ENCODE results near the gene TRAPPC14.
"Not testable (repeated sequence)": the region's sequence is repeated elsewhere in the genome, so short reads cannot be mapped to it uniquely, and the experiment has no call there.

TRAPPC14 gene

DNA sequence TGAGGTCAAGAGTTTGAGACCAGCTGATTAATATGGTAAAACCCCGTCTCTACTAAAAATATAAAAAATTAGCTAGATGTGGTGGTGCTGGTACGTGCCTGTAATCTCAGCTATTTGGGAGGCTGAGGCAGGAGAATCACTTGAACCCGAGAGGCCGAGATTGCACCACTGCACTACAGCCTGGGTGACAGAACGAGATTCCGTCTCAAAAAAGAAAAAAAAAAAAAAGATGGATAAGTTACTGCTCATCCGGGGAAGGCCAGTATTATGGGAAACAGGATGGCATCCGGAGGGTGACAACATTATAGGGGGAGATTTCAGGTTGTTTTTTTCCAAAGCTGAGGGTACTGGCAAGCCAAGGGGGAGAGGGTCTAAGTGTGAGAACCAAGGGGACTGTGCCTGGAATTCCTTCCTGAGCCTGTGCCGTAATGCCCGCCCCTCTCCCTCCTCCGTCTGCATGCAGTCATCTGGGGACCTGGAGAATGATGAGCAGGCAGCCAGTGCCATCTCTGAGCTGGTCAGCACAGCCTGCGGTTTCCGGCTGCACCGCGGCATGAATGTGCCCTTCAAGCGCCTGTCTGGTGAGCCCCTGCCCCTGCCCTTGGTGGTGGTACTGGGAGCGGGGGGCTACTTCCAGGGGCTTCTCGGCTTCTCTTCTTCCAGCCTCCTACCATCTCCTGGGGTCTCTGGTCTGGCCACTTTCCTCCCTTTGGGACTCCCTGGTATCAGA, 5.4 kb downstream of the TRAPPC14 start:
- no peak for DNase-seq

DNA sequence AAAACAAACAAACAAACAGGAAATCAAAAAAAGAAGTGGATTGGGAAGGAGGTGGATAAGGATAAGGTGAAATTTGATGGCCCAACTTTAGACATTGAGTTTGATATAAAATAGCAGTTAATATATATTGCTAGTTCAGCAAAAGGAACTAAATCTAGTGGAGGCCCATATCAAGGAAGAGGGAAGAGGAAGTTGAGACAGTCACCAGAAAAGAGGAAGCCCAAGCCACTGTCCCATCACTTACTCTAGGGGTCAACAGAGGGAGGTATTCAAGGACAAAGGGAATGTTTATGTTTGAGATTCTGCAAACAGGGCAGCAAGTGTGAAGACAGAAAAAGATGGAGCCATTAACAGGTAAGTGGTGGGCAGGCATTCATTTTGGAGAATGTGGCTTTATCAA, 6.1 kb downstream of the TRAPPC14 start:
- DNase-seq: no peak

DNA sequence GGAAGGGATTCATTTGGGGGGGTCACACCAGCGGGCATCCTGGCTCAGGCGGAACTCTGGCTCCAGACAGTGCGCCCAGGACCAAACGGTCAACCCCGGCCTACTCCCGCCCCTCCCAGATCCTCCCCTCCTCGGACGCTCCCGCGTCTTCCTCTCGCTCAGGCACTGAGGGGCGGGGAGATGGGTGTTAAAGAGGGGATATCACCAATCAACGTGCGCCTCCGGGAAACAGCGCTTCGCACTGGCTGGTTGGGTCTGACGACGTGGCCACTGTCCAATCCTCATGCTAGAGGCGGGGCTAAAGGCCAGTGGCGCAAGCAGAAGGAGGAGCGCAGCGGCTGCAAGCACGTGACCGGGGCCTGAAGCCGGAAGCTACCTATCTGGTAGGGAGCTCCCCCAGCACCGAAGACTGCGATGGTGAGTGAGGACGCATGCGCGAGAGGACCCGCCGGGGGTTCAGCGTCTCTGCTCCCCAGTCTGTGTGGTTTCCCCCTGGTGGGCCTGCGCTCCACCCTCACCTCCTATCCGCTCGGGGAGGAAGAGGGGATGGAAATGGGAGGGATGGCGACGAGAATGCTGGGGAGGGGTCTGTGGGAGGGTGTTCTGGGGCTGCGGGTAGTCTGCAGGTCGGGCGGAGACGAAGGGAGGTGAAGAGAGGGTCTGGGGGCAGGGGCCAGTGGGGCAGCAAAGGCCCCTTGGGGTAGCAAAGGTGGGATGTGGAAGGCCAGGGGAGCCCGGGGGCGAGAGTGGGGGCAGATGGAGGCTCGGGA, 9.8 kb downstream of the TRAPPC14 start, which contains the start of gene LAMTOR4:
Gene LAMTOR4 (plus strand): TSS at position 360 of the 770 bp plus-strand sequence. CDS start 55 bp downstream, at position 415.
- peak; percentile 91 for DNase-seq

DNA sequence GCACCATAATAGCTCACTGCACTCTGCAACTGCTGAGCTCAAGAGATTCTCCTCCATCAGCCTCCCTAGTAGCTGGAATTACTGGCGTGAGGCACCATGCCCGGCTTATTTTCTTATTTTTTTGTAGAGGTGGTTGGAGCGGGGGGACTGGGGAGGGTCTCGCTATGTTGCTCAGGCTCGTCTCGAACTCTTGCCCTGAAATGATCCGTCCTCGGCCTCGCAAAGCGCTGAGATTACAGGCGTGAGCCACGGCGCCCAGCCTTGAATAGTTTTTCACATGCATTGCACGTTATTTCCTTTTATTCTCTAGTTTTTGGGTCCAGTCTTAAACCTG, 10.3 kb downstream of the TRAPPC14 start:
- DNase-seq: no peak

DNA sequence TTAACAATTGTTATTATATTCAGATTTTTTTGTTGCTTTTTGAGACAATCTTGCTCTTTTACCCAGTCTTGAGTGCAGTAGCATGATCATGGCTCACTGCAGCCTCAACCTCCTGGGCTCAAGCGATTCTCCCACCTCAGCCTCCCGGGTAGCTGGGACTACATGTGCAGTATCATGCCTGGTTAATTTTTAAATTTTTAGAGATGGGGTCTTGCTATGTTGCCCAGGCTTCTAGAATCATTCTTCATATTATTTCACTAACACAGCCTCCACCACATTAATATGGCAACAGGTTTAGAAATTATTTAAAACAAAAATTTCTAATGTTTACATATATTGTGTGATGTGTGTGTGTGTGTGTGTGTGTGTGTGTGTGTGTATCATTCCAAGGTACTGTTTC, 11.2 kb downstream of the TRAPPC14 start:
- DNase-seq: no peak

DNA sequence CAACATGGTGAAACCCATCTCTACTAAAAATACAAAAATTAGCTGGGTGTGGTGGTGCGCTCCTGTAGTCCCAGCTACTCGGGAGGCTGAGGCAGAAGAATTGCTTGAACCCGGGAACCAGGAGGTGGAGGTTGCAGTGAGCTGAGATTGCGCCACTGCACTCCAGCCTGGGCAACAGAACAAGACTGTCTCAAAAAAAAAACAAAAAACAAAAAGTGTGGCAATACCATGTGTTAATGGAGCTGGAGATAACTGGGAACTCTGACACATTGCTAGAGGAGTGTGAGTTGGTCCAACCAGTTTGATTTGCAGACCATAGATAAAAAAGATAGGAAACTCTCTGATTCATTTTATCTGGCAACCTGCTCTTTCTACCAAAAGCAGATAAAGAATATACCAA, 12.2 kb downstream of the TRAPPC14 start:
- not testable (repeated sequence) for DNase-seq

DNA sequence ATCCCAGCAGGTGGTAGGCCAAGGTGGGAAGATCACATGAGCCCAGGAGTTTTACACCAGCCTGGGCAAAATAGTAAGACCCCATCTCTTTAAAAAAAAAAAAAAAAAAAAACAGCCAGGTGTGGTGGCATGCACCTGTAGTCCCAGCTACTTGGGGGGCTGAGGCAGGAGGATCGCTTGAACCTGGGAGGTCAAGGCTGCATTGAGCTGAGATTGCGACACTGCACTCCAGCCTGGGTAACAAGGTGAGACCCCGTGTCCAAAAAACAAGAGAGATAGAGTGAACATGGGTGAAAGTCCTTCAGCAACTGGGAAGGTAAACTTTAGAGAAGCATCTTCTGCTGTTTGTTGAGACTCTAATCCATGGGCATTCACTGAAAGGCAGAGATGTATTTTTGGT, 16.1 kb downstream of the TRAPPC14 start:
- no peak for DNase-seq

DNA sequence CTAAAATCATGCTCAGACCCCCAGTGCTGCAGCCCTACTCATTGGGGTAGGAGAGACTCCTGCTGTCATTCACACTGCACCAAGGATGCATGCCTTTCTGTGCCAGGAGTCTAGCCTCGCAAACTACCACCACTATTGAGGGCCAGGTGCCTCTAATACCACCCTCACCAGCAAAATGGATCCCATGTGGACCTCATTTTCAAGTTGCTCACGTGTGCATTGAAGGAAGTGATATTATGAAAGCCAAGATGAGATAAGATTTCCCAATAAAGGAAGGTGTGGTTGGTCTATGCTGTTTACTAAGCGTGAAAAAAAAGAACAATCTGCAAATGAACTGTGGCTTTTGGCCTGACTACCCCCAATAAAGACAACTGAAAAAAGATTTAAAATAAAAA, 17.0 kb downstream of the TRAPPC14 start:
- DNase-seq: no peak

DNA sequence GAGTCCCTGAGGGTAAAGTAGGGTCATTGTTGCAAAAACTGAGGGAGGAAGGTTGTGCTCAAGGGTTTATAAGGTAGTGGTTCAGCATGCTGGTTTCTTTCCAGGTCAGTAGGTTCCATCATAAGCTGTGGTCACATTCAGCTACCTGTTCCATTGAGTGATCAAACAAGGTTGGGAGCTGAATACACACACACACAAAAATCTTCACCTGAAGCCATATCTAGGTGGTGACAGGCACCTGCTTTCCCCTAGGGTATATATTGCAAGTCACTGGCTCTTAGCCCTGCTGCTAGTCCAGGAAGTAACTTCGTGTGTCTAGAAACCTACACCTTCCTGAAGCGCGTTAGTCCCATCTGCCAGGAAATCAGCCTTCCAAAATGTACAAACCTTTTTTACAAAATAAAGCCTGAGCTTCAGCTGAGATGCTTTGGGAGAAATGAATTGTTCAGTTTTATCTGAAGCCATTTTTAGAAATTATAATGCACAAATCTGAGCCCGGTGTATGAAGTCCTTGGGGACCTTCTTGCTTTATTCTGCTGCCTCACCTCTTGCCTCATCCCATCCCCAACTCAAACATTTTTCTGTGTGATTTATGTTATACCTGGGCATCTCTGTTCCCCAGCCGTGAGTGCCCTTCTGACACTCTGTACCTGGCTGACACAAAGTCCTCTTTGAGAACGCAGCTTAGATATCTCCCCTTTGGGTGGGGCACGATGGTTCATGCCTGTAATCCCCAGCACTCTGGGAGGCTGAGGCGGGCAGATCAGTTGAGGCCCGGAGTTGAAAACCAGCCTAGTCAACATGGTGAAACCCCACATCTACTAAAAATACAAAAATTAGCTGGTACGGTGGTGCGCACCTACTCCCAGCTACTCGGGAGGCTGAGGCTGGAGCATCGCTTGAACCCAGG, 20.4 kb downstream of the TRAPPC14 start:
- DNase-seq: no peak

DNA sequence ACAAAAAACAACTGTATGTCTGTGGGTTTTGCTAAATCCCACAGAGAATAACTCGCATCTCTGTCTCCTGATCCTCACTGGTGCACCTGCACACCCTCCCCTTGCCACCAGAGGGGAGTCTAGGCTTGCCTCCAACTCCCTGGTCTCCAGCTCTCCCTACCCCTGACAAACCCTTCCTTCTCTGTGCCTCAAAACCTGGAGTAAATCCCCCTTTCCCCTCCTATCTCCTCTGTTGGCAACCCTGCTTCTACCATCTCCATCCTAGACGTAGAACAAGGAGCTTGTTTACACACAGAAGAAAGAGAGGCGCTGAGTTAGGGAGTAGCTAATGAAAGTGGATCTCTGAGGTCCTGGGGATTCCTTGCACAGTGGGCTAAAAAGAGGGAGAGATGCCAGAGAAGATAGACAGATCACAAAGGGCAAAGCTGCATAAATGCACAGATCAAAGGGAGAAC, 25.8 kb downstream of the TRAPPC14 start:
- peak; percentile 46 for DNase-seq

DNA sequence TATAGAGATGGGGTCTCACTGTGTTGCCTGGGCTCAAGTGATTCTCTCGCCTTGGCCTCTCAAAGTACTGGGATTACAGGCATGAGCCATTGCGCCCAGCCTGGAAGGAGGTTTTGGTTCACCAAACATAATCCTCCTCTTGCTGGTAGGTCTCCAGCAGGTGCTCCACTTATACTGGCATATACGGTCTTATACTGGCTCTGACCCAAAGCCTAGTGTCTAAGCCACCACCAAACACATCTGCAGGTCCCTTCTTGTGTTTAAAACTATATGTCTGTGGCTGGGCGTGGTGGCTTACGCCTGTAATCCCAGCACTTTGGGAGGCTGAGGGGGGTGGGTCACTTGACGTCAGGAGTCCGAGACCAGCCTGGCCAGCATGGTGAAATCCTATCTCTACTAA, 26.4 kb downstream of the TRAPPC14 start:
- DNase-seq: no peak

DNA sequence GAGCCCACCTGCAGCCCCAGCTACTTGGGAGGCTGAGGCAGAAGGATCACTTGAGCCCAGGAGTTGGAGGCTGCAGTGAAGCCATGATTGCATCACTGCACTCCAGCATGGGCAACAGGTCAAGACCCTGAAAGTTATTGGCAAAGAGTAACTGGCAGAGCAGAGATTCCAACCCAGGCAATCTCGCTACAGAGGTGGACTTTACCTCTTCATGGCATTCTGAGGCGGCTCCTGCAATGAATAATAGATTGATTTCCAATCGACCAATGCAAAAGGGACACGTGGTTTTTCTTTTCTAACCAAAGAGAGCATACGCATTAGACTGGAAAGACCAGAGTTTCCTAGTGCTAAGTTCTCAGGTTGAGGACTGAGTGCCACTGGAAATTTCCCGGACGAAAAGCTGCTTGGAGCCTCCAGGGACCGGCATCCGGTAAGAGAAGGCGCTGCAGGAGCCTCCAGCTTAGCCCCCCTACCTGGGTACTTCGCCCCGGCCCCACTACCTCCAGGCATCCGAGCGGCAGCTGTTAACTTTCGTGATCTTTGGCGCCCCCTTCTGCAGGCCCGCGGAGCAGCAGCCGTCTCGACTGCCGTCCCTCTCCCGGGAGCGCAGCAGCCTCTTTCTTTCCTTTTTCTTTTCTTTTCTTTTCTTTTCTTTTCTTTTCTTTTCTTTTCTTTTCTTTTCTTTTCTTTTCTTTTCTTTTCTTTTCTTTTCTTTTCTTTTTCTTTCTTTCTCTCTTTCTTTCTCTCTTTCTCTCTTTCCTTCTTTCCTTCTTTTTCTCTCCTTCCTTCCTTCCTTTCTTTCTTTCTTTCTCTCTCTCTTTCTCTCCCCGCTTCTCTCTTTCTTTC, 27.7 kb downstream of the TRAPPC14 start:
- DNase-seq: peak; percentile 29

DNA sequence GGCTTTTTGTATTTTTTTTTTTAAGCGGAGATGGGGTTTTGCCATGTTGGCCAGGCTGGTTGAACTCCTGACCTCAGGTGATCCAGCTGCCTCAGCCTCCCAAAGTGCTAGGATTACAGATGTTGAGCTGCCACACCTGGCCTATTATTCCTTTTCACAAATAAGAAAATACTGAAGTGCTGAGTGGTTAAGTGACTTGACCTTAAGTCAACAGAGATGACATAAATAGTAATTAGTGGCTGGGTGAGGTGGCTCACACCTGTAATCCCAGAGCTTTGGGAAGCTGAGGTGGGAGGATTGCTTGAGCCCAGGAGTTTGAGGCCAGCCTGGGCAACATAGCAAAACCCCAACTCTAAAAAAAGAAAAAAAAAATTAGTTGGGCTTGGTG, 28.3 kb downstream of the TRAPPC14 start:
- DNase-seq: not testable (repeated sequence)

DNA sequence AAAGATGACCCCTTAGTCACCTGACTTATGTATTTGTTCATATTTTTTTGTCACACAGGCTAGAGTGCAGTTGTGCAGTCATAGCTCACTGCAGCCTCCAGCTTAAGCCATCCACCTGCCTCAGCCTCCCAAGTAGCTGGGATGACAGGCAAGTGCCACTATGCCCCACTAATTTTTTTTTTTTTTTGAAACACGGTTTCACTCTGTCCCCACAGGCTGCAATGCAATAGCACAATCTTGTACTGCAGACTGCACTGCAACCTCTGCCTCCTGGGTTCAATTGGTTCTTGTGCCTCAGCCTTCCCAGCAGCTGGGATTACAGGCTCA, 29.9 kb downstream of the TRAPPC14 start:
- DNase-seq: no peak

DNA sequence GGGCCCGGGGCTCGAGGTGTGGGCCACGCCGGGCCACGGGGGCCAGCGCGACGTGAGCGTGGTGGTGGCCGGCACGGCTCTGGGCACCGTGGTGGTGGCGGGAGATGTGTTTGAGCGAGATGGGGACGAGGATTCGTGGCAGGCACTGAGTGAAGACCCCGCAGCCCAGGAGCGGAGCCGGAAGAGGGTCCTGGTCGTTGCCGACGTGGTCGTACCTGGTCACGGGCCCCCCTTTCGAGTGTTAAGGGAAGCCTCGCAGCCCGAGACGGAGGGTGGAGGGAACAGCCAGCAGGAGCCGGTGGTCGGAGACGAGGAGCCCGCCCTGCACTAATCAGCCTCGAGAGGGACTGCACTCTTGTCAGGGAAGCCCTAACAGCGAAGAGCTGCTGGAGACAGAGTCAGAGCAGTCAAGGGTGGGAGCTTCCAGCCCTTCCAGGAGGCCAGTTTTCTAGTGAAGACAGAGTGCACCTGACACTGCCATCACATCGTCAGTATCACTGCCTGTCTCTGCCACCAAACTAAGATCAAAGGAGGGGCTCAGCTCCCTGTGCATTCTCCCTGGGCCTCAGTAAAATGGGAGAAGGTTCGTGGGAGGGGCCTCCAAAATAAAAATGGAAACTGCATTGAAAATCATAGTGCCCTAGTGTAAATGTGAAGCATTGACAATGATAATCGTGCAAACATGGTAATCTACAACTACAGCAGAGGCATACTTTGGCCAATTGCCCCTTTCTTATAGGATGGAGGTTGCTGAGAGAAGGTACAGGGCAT, 30.5 kb downstream of the TRAPPC14 start:
- no peak for DNase-seq

DNA sequence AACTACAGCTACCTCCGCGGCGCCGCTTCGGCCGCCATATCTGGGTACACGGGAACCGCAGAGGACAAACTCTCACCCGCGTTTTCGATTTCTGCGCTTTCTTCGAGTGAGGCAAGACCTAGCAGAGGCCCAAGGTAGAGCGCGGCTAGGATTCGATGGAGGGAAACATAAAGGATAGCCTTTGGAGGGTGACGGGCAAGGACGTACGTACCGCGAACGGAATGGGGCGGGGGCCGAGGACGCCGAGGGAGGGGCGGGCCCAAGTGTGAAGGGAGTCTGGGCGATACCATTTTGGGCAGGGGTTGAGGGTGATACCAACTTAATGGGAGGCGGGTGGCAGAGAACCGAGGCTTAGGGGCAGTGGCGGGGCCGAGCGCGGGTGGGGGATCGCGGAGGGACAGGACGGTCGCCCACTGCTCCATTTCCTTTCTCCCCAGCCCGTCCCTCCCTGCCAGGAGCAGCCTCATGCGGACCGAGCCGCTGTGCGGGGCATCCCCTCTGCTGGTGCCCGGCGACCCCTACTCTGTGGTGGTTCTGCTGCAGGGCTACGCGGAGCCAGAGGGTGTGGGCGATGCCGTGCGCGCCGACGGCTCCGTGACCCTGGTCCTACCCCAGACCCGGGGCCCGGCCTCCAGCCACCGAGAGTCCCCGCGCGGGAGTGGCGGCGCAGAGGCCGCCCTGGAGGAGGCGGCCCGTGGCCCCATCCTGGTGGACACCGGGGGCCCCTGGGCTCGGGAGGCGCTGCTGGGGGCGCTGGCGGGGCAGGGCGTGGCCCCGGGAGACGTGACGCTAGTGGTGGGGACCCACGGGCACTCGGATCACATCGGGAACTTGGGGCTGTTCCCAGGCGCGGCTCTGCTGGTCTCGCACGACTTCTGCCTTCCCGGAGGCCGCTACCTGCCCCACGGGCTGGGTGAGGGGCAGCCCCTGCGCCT, 31.3 kb downstream of the TRAPPC14 start, which contains the start of gene MBLAC1:
Gene MBLAC1 (plus strand): TSS at position 37 of the 935 bp plus-strand sequence. CDS start 429 bp downstream, at position 466.
- DNase-seq: peak; percentile 76

DNA sequence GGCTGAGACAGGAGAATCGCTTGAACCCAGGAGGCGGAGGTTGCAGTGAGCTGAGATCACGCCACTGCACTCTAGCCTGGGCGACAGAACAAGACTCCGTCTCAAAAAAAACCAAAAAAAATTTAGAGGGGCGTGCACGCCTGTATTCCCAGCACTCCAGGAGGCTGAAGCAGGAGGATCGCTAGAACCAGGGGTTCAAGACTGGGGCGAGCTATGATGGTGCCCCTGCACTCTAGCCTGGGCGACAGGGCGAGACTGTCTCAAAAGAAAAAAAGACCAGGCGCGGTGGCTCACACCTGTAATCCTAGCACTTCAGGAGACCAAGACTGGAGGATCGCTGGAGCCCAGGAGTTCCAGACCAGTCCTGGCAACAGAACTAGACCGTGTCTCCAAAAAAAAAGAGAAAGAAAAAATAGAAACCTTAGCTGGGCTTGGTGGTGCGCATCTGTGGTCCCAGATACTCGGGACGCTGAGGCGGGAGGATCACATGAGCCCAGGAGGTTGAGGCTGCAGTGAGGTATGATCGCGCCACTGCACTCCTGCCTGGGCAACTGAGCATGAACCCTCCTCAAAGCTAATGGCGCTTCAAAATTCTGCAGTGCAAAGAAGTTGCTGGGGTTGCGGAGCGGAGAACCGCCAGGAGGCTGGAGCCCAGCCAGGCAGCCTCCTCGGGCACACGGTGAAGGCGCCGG, 32.1 kb downstream of the TRAPPC14 start:
- DNase-seq: no peak

DNA sequence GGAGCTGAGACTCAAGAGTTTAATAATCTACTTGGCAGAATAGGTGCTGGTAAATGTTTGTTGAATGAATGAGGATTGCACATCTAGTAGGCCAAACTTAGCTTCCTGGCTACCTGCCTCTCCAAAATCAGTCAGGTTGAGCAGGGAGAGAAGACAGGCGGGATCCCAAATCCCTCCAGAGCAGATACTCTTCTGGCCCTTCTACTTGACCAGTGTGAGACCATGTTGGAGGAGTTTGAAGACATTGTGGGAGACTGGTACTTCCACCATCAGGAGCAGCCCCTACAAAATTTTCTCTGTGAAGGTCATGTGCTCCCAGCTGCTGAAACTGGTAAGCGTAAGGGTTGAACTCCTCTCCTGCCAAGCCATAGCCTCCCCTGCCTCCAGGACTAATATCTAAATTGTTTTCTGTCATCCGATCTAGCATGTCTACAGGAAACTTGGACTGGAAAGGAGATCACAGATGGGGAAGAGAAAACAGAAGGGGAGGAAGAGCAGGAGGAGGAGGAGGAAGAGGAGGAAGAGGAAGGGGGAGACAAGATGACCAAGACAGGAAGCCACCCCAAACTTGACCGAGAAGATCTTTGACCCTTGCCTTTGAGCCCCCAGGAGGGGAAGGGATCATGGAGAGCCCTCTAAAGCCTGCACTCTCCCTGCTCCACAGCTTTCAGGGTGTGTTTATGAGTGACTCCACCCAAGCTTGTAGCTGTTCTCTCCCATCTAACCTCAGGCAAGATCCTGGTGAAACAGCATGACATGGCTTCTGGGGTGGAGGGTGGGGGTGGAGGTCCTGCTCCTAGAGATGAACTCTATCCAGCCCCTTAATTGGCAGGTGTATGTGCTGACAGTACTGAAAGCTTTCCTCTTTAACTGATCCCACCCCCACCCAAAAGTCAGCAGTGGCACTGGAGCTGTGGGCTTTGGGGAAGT, 34.0 kb downstream of the TRAPPC14 start:
- no peak for DNase-seq

DNA sequence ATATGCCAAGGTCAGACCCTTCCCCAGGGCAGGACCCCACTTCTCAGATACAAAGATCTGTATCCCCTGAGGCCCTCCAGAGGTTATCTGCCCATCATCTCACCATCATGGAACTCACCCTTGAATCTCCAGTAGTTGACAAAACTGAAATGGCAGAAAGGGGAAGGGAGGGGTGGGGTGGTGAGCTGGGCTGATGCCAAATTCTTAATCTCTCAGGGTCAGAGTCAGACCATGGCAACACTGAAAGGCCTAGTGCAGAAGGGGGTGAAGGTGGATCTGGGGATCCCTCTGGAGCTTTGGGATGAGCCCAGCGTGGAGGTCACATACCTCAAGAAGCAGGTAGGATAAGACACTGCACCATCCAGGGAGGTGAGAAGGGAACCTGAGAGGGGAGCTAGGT, 36.0 kb downstream of the TRAPPC14 start:
- no peak for DNase-seq

Measured in T1000 (cell line).